GM18873 (cell line): Measurements from ENCODE around the gene GNG11.

Experiments
- ATAC-seq: cut with Tn5 transposase; IDR thresholded peaks from one replicate; pipeline ENCODE4 v1.9.1; 2021; ENCODE audit warnings: mild to moderate bottlenecking, moderate library complexity, moderate number of reproducible peaks; ENCODE audit not compliant: unreplicated experiment, low FRiP score

Gene GNG11

DNA sequence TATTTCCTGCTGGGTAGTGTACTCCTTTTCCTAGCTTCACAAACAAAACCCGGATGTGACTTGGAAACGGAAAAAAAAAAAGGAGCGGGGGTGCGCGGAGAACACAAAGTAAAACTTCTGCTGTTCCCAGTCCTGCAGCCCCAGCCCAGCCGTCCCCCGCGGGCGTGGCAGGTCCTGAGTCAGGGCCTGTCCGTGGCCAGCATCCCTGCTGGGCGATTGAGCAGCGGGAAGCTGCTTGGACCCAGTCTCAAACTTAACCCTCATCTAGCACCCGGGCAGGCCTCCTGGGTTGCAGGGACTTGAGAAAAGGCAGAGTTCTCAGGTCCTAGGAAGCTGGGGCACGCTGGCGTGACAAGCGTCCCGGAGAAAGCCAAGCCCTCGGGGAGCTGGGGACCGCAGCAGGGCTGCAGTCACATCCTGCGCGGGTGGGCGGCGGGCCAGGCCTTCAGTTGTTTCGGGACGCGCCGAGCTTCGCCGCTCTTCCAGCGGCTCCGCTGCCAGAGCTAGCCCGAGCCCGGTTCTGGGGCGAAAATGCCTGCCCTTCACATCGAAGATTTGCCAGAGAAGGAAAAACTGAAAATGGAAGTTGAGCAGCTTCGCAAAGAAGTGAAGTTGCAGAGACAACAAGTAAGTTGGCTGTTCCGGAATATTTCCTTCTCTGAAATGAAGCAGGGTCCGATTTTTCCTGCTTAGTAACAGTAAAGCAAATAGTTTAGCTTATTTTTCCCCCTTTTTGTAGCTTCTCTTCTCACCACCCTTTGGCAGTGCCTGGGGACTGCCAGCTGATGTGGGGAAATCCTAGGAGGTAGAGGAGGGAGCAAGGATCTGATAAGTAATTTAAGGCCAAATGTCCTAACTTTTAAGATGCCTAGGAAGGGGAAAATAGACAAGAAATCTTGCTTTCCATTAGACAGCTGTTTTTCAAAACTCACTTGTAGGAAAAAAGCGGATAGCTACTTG is at the start of gene GNG11:
GNG11 (plus strand) TSS at position 129 of the 960 bp plus-strand sequence; CDS start at position 532, 403 bp downstream.
- peak; percentile 60 for ATAC-seq

DNA sequence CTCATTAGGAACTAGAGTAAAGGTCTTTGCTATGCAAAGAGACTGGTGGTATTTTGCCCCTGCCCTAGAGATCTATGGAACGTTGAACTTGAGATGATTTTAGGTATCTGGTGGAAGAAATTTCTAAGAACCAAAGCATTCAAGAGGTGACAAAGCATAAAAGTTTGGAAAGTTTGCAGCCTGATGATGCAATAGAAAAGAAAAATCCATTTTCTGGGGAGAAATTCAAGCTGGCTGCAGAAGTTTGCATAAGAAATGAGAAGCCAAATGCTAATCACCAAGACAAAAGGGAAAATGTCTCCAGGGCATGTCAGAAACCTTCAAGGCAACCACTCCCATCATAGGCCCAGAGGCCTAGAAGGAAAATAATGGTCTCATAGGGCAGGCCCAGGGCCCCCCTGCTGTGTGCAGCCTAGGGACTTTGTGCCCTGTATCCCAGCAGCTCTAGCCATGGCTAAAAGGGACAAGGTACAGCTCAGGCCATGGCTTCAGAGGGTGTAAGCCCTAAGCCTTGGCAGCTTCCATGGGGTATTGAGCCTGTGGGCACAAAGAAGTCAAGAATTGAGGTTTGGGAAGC is 47.4 kb upstream of the GNG11 start:
- no peak for ATAC-seq

DNA sequence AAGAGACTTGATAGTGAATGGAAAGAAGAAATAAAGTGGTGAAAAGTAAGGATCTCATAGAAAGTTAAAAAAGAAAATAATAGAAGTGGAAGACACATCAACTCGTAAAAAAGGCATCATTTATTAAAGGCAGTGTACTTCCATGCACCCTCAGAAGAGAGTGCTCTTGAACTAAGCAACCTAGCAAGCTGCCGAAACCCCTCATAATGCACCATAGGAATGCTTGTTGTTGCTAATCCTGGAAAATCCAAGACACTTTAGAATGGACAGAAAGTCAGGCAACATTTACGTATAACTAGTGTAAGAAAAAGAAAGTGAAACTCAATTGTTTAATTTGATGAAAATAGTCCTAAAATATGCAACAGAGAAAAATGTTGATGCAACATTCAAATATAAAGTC is 43.8 kb upstream of the GNG11 start:
- ATAC-seq, result no peak

DNA sequence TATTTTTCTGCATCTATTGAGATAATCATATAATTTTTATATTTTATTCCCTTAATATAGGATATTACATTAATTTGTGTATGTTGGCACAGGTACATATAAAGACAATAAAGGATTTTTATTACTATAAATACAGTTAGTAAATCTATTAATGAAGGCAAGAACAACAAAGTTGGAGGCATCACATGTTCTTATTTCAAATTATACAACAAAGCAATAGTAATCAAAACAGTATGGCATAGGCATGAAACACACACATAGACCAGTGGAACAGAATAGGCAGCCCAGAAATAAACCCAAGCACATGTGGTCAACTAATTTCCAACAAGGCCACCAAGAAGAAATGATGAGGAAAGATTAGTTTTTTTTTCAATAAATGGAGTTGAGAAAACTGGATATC is 42.2 kb upstream of the GNG11 start:
- ATAC-seq, result no peak

DNA sequence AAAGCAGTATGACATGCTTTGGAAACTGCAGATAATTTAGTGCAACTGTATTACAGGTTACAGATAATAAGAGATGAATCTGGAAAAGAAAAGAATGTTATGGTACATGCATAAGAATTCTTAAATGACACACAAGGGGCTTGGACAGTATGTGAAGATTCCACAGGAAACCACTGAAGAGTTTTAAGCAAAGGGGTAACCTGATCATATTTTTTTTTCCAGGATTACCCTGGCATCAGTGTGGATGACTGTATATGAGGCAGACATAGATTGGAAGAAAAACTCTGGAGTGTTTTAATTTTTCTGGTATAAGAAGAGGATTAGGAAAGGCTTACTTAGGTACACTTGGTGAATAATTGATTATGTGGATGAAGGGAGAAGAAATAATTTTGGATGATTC is 39.1 kb upstream of the GNG11 start:
- no peak for ATAC-seq

DNA sequence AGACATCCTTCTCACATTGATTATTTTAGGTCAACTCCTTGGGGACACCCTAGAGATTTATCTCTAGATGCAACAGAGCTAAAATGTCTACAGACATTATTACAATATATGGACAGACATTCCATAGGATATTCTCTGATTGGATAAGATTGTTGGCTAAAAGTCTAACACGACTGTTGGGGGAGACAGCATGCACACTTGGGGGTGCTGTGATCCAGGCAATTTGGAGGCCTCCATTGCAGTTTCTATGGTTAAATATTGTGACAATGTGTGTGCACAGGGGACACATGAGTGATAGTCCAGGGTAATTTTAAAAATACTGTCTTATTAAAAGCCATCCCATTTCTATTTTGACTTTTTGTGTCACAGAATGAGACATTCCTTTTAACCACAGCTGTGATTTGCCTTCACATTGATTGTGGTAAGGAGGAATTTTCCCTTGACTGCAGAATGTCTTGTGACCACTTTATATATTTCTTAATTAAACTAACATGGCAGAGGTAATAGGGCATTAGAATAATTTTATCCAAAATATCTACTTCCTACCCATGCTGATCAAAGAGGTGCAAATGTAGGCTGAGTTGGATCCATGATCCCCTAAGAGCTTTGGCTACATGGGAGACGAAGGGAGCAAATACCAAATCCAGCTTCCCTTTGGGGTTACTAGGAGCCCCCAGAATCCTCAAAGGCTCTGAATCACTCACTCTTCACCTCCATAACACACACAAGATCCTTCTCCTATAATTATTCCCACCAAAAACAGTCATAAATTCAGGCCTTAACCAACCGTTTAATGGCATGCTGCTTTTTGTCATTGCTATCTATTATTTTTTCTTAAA is 38.2 kb upstream of the GNG11 start:
- ATAC-seq, result no peak

DNA sequence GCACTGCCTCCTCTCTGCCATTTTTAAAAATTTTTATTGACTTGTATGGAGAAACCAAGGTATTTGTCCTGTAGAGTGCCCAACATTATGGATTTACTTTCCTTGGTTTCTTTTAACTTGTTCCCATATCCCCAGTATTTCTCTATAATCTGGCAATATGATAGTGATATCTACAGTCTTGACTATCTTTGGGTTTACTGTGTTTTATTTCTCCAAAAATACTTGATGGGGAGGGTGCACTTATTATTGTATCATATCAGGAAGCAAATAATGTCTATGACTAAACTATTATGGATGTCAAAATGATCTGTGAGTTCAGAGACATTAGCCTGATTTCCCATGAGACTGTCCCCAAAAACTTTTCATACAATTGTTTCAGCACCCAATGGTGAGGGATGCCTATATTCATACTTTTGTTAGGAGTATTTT is 37.6 kb upstream of the GNG11 start:
- ATAC-seq, result no peak

DNA sequence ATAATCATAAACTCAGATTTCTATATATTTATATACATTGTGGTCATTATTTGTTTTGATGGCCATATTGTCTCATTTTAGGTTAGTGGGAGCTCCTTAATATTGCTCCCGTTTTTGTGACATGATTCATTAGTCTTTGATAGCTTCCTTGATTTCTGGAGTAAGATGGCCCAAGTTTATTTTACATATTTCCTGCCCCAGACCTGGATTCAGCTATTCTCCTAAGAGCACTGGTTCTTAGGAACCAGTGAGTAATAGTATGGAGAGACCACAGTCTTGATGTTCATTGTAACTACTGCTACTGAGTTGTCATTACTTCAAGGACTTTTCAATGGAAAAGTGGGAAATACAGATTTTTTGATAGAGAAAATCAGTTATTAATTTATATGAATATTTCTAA is 37.0 kb upstream of the GNG11 start:
- ATAC-seq, result no peak

DNA sequence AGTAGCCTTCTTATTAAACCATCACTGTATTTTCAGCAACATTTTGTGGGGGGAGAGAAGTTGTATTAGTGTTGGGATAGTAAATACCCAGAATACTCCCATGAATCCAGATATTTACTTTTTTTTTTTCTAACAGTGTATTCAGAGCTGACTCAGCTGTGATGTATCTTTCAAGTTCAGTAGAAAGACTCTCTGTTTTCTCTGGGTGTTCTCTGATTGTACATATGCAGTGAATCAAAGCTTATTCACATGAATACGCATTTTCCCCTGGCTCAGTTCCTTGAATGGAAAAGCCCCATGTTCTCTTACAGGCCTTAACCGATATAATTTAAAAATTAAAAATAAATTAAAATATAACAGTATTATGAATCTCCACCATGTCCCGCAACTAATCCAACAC is 32.3 kb upstream of the GNG11 start:
- ATAC-seq, result no peak

DNA sequence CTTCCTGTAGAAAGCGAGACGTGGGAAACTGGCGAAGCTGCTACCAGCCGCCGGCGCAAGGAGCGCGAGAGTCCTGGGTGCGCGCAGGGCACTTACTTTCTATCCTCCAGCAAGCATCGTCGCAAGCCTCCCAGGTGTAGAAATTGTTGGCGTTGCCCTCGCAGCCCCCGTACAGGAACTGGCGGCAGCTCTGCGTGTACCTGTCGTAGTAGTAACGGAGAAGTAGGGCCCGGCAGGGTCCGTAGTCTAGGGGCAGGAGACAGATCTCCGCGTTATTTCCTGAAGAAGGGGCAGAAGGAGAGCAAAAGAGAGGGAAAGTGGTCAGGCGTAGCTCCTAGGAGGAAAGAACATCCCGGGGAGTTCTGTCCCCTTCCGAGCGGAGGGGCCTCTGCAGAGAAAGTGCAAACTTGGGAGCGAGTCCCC is 31.5 kb upstream of the GNG11 start:
- no peak for ATAC-seq

DNA sequence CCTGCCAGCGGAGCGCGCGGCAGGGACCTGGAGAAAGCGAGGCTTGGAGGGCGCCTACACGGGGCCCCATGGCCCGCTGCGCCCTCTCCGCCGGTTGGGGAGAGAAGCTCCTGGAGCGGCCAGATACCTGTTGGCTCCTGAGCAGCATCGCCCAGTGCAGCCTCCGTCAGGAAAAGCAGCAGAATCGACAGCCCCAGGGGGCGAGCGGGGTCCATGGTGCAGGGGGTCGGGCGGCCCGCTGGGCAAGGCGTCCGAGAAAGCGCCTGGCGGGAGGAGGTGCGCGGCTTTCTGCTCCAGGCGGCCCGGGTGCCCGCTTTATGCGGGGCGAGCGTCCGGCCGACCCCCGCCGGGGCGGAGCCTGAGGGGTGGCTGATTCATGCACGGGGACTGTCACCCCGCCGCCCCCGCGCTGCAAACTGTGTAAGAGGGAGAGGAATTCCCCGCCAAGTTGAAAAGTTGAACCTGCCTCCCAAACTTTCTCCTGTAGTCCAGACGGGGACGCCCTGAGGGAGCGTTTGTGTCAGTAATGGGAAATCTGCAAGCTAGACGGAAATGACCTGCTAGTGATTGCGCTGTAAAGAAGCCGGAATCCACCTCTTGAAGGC is 31.0 kb upstream of the GNG11 start, which contains the start of gene TFPI2:
TFPI2 (minus strand) TSS at position 290 of the 605 bp plus-strand sequence; CDS start at position 215, 75 bp downstream.
- no peak for ATAC-seq

DNA sequence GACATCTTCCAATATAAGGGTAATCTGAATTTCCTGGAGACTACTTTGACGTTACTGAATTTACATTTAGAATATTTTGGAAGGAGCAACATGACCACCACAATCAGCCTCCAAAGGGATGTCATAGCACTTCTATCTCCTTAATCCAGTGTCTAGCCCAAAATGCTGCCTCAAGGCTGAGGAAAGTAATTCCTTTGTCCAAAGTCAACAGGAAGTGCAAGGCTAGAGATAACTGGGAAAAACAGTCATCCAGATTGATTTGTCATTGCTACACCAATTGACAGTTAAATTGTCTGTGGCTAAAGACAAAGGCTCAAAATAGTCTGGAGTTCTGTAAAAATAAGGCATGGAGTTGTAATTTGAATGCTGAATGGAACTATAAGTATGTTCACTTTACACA is 27.1 kb upstream of the GNG11 start:
- no peak for ATAC-seq

DNA sequence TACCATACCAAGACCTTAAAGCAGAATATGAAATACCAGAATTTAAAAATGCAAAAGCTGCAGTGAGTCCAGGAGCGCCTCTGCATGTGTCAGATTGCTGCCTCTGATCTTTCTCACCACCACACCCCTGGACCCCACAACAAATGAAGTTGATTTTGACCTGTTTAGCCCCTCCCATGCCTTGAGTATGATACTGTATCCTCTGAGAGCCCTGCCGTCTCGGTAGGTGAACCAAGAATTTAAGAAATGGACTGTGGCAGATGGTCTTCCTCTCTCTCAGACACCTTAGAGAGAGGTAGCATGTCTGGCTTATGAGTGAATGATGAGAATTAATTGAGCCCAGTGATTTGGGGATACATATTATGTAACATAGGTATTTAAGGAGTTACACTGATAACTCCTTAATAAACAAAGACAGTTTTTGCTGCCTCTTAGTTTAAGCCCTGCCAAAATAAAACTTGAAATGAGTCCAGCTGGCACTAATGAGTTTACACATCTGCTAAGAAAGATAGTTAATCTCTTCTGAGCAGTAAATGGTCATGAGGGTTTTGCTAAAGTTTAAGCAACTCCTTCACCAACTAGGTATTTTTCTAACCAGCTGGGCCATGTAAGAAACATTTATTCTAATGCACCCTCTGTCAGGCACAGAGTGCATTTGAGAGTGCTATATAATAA is 26.4 kb upstream of the GNG11 start:
- ATAC-seq, result no peak

DNA sequence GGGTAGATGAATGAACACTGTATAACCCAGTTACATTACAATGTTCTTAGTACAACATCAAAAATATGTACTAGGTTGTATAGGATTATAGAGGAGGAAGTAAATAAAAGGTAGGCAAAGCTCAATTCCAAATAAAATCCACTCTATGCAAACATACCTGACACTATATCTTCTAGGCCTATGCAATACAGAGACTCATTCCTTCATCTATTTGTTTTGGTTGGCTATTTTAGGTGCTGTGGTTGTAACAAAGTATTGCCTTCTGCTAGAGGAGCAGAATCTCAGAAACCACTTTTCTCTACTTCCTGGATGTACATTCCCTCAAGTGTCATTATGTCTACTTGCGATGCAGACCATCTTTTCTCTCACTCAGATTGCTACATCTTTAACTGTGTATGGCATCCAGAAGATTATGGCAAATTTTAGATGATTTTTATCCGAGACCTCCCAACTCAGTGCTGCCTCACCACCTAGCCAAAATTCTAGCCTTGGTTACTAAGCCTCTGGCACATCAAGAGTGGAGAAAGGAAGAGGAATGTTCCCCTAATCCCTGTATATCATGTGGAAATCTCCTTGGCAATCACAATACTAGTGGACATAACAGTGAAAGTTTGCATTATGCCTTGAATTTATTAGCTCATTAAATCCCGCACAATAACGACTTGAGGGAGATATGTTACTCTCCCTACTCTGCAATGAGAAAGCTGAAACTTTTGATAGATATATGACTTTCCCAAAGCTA is 25.5 kb upstream of the GNG11 start:
- no peak for ATAC-seq

DNA sequence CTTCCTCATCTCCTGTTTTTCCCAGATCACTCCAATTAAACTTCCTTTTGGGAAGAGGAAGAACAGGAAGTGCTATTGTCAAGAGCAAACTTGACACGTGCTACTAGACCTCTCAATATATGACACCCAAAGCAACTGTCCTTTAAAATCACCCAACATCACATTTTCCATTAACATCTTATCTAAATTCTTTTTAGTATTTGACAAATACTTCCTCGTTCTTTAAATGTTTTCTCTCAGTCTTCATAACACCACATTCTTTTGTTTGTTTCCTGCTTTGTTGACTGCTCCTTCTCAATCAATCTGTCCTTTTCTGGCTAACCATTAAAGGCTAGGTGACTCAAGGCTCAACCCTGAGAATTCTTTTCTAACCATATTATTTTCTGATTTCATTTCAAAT is 23.9 kb upstream of the GNG11 start:
- ATAC-seq, result no peak

DNA sequence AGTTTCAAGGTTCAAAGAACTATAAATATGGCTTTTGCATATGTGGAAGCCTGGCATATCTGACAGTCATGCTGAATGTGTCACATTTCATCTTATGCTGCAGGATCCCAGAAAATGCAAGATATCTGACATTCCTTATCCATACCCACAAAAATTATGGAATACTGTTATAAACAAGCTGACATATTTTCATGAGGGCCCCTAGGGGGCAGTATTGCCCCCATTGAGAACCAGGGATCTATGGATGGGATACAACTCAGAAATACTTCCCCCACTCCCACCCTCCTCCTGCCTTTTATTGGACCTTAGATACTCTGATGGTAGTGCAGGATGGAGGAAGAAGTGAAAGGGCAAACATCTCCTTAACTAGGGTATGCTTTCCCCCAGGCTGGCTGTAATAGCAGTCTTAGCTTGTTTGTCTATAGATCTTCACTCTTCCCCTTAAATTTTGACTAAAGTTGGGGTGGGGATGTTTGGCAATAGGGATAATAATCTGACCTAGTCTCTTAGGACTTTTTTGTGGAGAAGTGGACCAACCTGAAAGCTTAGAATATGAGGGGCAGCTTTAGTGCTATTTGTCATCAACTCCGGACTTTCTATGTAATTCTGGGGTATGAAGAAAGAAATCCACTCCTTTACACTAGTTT is 18.6 kb upstream of the GNG11 start:
- ATAC-seq, result no peak

DNA sequence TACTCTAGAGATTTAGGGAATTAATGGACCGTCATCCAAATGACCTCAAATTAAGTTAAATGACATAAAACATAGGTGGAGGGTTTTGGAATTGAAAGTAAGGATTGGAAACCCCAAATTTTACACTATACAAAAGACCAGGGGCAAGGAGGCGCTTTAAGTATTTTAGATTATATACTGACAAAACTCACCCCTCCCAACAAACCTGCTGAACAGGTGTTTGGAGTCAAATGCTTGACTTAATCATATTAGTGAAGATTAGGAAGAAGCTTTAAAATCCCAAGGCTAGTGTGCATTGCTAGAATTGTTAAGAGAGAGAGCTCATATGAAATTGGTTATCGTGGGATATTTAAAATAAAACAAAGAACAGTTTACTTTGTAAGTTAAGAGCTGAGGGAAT is 15.3 kb upstream of the GNG11 start, which contains the start of gene GNGT1:
GNGT1 (plus strand) TSS at position 301 of the 400 bp plus-strand sequence. CDS start 180 bp downstream, outside the sequence.
- no peak for ATAC-seq
